ENCODE results near the gene CNOT10.
"Not testable (repeated sequence)": the region's sequence is repeated elsewhere in the genome, so short reads cannot be mapped to it uniquely, and the experiment has no call there.

CNOT10 gene

GRCh38 chr3:32707026-32707370 is 22.0 kb downstream of the CNOT10 start:
- Mint-ChIP-seq H3K9me3 (no peaks in the 10 kb centered on the region), H3K27me3 (no peaks in the 10 kb centered on the region), H3K4me1 (ENCODE audit: low read depth) (peaks cover 21% of the 10 kb centered on the region), H3K27ac (no peak overlapping the region), H3K4me3 (no peak overlapping the region), H3K36me3 (ENCODE audit: low read depth) (peaks cover 68% of the 10 kb centered on the region)

GRCh38 chr3:32708672-32709283 is 23.8 kb downstream of the CNOT10 start:
- Mint-ChIP-seq H3K36me3 (ENCODE audit: low read depth) (peaks cover 71% of the 10 kb centered on the region), H3K27ac (no peak overlapping the region), H3K4me1 (ENCODE audit: low read depth) (peaks cover 13% of the 10 kb centered on the region), H3K27me3 (no peaks in the 10 kb centered on the region), H3K9me3 (no peaks in the 10 kb centered on the region), H3K4me3 (no peak overlapping the region)

GRCh38 chr3:32709346-32709745 is 24.4 kb downstream of the CNOT10 start:
- H3K36me3 Mint-ChIP-seq (ENCODE audit: low read depth), result peaks cover 75% of the 10 kb centered on the region
- H3K4me3 Mint-ChIP-seq, result no peak overlapping the region
- H3K9me3 Mint-ChIP-seq, result no peaks in the 10 kb centered on the region
- no peak overlapping the region for H3K27ac Mint-ChIP-seq
- H3K27me3 Mint-ChIP-seq, result no peaks in the 10 kb centered on the region
- peaks cover 13% of the 10 kb centered on the region for H3K4me1 Mint-ChIP-seq (ENCODE audit: low read depth)

DNA sequence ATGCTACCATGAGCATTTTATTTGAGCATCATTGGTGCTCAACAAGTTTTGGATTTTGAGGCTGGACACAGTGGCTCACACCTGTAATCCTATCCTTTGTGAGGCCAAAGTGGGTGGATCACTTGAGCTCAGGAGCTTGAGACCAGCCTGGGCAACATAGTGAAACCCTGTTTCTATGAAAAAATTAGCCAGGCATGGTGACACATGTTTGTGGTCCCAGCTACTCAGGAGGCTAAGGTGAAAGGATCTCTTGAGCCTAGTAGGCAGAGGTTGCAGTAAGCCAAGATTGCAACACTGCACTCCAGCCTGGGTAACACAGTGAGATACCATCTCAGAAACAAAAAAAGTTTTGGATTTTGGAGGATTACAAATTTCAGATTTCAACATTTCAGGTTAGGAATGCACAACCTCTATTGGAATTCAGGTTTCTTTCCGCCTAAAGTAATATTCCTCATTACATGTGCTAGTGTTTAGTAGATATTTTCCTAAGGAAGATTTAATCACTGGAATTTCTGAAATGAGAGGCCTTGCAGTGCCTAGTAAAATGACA is 27.6 kb downstream of the CNOT10 start:
- Mint-ChIP-seq H3K36me3 (ENCODE audit: low read depth) (peaks cover 77% of the 10 kb centered on the region), H3K4me1 (ENCODE audit: low read depth) (no peaks in the 10 kb centered on the region), H3K27me3 (no peaks in the 10 kb centered on the region), H3K27ac (no peak overlapping the region), H3K4me3 (no peak overlapping the region), H3K9me3 (no peaks in the 10 kb centered on the region)

GRCh38 chr3:32713181-32713580 is 28.2 kb downstream of the CNOT10 start:
- Mint-ChIP-seq H3K27me3 (no peaks in the 10 kb centered on the region), H3K27ac (no peak overlapping the region), H3K36me3 (ENCODE audit: low read depth) (peaks cover 75% of the 10 kb centered on the region), H3K4me1 (ENCODE audit: low read depth) (no peaks in the 10 kb centered on the region), H3K4me3 (no peak overlapping the region), H3K9me3 (no peaks in the 10 kb centered on the region)

DNA sequence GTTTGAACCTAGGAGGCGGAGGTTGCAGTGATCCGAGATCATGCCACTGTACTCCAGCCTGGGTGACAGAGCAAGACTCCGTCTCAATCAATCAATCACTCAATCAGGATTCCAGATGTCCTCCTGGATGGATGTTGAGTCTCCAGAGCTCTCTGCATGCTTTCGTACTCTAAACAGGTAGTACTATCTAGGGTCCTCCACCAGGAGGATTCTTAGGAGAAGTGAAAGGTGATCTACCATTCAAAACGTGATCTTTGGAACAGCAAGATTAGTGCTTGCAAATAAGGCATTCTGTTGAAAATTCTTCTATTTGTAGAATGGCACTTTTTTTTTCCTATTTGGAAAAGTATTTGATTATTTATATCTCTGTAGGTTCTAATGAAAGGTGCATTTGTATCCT is 34.3 kb downstream of the CNOT10 start:
- H3K27ac Mint-ChIP-seq, result no peak overlapping the region
- H3K4me3 Mint-ChIP-seq, result no peak overlapping the region
- no peaks in the 10 kb centered on the region for H3K9me3 Mint-ChIP-seq
- H3K36me3 Mint-ChIP-seq (ENCODE audit: low read depth), result peaks cover 32% of the 10 kb centered on the region
- H3K4me1 Mint-ChIP-seq (ENCODE audit: low read depth), result no peaks in the 10 kb centered on the region
- no peaks in the 10 kb centered on the region for H3K27me3 Mint-ChIP-seq

DNA sequence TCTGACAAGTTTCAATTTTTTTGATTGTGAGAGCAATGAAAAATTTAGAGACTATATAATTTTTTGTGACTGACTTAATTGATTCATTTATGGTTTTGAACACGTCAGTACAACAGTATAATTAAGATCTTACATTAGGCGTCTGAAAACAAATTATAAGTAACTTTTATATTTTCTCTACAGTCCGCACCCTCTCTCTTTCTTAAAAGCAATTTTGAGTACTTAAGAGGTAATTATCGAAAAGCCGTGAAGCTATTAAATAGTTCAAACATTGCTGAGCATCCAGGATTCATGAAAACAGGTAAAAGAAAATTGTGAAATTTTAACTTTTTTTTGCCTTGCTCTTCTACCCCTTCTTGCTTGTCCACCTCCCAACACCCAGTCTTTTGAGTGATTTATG is 34.9 kb downstream of the CNOT10 start:
- Mint-ChIP-seq H3K27me3 (no peaks in the 10 kb centered on the region), H3K36me3 (ENCODE audit: low read depth) (peaks cover 32% of the 10 kb centered on the region), H3K4me3 (no peak overlapping the region), H3K27ac (no peak overlapping the region), H3K9me3 (no peaks in the 10 kb centered on the region), H3K4me1 (ENCODE audit: low read depth) (no peaks in the 10 kb centered on the region)

DNA sequence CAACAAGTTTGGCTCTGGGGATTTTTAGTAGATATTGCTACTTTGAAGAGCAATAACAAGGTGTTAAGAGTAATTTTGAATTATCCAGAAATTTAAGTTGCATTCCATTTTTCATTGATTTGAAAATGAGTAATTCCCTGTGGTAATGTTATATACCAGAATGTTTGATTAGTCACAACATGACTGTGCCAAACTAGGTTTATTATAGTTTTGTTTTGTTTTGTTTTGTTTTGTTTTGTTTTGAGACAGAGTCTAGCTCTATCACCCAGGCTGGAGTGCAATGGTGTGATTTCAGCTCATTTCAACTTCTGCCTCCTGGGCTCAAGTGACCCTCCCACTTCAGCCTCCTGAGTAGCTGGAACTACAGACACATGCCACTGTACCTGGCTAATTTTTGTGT is 40.7 kb downstream of the CNOT10 start:
- Mint-ChIP-seq H3K4me3 (no peak overlapping the region), H3K27ac (no peak overlapping the region), H3K27me3 (no peaks in the 10 kb centered on the region), H3K9me3 (no peaks in the 10 kb centered on the region), H3K4me1 (ENCODE audit: low read depth) (no peaks in the 10 kb centered on the region), H3K36me3 (ENCODE audit: low read depth) (peaks cover 40% of the 10 kb centered on the region)

- H3K36me3 Mint-ChIP-seq (ENCODE audit: low read depth), result peaks cover 47% of the 10 kb centered on the region
- H3K9me3 Mint-ChIP-seq, result no peaks in the 10 kb centered on the region
- no peaks in the 10 kb centered on the region for H3K27me3 Mint-ChIP-seq
- no peak overlapping the region for H3K4me3 Mint-ChIP-seq
- H3K27ac Mint-ChIP-seq, result no peak overlapping the region
- no peaks in the 10 kb centered on the region for H3K4me1 Mint-ChIP-seq (ENCODE audit: low read depth)
Measured at GRCh38 chr3:32733631-32734229, 48.7 kb downstream of the CNOT10 start.

DNA sequence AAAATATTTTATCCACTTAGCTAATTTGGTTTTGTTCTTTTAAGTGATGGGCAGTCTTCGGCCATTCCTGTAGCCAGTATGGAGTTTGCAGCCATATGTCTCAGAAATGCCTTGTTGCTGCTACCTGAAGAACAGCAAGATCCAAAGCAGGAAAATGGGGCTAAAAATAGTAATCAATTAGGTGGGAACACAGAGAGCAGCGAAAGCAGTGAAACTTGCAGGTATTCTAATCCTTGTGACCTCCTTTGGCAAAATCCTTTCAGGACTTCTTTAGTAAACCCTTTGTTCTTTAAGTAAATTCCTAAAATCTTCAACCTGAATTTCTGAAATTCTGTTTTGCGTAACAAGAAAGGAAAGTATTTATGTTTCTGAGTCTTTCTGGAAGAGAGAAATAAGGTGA is 49.8 kb downstream of the CNOT10 start:
- Mint-ChIP-seq H3K36me3 (ENCODE audit: low read depth) (peaks cover 51% of the 10 kb centered on the region), H3K27ac (no peak overlapping the region), H3K4me3 (no peak overlapping the region), H3K27me3 (no peaks in the 10 kb centered on the region), H3K9me3 (no peaks in the 10 kb centered on the region), H3K4me1 (ENCODE audit: low read depth) (no peaks in the 10 kb centered on the region)

GRCh38 chr3:32743470-32743869 is 58.5 kb downstream of the CNOT10 start:
- not testable (repeated sequence) for H3K9me3 Mint-ChIP-seq; H3K27ac Mint-ChIP-seq; H3K4me3 Mint-ChIP-seq; H3K4me1 Mint-ChIP-seq (ENCODE audit: low read depth); H3K27me3 Mint-ChIP-seq
- H3K36me3 Mint-ChIP-seq (ENCODE audit: low read depth), result peaks cover 58% of the 10 kb centered on the region

DNA sequence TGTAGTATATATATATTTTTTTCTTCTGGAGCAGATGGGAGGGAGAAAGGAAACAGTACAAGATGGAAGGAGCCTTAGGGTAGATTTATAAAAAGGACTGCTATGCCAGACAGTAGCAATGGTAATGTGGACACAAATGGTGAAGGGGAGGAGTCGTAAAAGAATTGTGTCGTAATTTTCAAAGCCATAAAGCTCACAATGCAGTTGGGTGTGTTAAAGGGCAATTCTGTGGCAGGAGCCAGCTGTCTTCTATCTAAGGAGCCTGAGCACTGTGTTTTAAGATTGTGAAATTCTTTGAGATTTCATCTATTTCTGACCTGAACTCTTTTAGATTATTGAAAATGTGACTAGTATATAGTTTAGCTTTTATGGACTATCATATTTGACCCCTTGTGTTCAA is 58.9 kb downstream of the CNOT10 start:
- no peaks in the 10 kb centered on the region for H3K4me1 Mint-ChIP-seq (ENCODE audit: low read depth)
- H3K36me3 Mint-ChIP-seq (ENCODE audit: low read depth), result peaks cover 58% of the 10 kb centered on the region
- no peaks in the 10 kb centered on the region for H3K9me3 Mint-ChIP-seq
- no peak overlapping the region for H3K27ac Mint-ChIP-seq
- H3K27me3 Mint-ChIP-seq, result no peaks in the 10 kb centered on the region
- H3K4me3 Mint-ChIP-seq, result no peak overlapping the region

DNA sequence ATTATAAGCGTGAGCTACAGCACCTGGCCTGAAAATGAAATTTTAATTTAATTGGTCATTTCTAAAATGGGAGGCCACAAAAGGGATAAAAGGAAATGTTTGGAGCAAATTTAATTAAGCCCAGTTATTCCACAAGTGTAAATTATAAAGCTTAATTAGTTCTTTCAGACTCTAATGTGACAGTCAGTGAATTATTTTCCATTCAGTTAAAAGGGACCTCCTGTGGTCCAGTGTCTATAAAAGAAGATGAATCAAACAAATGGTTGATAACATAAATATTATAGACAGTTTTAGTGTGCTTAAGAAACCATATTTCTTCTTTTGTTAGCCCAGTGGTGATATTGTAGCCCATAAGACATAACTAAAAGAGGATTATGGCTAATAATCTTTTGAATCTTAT is 66.4 kb downstream of the CNOT10 start:
- H3K4me3 Mint-ChIP-seq, result no peak overlapping the region
- no peak overlapping the region for H3K27ac Mint-ChIP-seq
- no peaks in the 10 kb centered on the region for H3K9me3 Mint-ChIP-seq
- H3K4me1 Mint-ChIP-seq (ENCODE audit: low read depth), result no peaks in the 10 kb centered on the region
- H3K36me3 Mint-ChIP-seq (ENCODE audit: low read depth), result peaks cover 28% of the 10 kb centered on the region
- H3K27me3 Mint-ChIP-seq, result no peaks in the 10 kb centered on the region

DNA sequence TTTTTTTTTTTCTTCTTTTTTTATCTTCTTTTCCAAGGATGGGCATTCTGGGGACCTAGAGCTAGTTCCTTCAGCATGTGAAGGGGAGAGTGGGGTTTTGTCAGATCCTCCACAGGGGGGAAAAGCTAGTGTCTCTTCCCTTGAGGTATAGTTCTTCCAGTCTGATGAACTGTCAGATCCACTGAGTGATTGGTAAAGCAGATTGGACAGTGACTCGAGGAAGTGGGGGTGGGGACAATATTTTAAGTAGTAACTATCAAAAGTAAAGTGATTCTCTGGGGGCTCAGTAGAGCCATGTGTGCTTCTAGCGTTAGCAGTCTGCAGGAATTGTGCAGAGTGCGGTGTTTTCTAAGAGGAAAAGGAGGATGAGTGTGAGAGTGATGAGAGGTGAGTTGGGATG is 70.8 kb downstream of the CNOT10 start:
- Mint-ChIP-seq H3K36me3 (ENCODE audit: low read depth) (peaks cover 28% of the 10 kb centered on the region), H3K27me3 (no peaks in the 10 kb centered on the region), H3K4me1 (ENCODE audit: low read depth) (peaks cover 4% of the 10 kb centered on the region), H3K4me3 (no peak overlapping the region), H3K9me3 (no peaks in the 10 kb centered on the region), H3K27ac (no peak overlapping the region)

DNA sequence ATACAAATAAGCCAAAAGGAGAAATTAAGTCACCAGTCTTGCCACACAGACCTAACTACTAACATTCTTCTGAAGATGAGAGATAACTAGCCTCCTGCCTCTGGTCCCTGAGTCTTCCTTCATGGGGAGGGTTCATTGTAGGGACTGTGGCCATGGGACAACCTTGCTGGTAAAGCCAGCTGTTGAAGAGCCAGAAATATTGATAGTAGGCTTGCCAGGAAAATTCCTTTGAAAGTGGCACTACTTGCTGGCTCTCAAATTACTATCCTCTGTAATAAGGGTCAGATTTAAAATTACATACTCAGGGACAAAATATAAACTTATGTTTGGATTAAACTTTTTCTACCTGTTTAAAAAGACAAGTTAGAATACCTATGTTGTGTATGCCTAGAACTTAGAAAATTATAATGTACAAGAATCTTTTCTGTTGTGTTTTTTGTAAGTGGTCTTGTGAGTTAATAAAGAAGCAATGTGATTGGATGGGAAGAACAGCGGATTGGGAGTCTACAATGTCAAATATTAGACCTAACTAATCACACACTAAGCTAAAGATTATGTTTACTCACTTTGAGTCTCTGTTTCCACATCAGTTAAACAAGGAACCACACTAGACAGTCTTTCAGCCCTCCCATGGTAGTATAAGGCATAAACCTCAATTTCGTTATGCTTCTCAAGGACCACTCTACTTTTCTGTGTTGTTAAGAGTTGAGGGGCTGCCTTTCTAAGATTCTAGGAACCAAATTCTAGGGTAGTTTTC is 72.8 kb downstream of the CNOT10 start:
- Mint-ChIP-seq H3K9me3 (no peaks in the 10 kb centered on the region), H3K36me3 (ENCODE audit: low read depth) (peaks cover 24% of the 10 kb centered on the region), H3K4me3 (no peak overlapping the region), H3K4me1 (ENCODE audit: low read depth) (peaks cover 4% of the 10 kb centered on the region), H3K27ac (no peak overlapping the region), H3K27me3 (no peaks in the 10 kb centered on the region)

Data from stimulated activated naive CD8-positive, alpha-beta T cell treated with anti-CD3 and anti-CD28 coated beads, Interleukin-15, Interleukin-2, amounts not matched to agents 100 ng/mL and 50 ng/mL, for 24 hours (primary cell).